GM23338 (cell line): ENCODE results near the gene CCNB3. TPM values are rescaled to one million over a fixed set of nuclear protein-coding genes. Genes with fewer than 3 reads are reported as not detected.

ENCODE experiments used
- ATAC-seq: fragments of 200-7000 bp; cut with Tn5 transposase; 3 replicates; pipeline ENCODE4 v1.9.1; 2020
- DNase-seq: peaks from one replicate; pipeline ENCODE4 v3.0.0-alpha.2; 2015; ENCODE audit warnings: low spot score
- H2AFZ ChIP-seq: fragments of 200-600 bp; sonication (generic); 2 replicates; pipeline ENCODE4 v1.8.0; 2016; ENCODE audit warnings: antibody characterized with exemption, mild to moderate bottlenecking, moderate library complexity
- H3F3A ChIP-seq: fragments of 200-600 bp; sonication (generic); replicated peaks from 2 replicates; pipeline ENCODE4 v1.8.0; 2017; ENCODE audit warnings: antibody characterized with exemption, mixed run types, low read depth
- H3K27ac ChIP-seq: fragments of 200-600 bp; sonication (generic); 2 replicates; pipeline ENCODE4 v1.6.1; 2016; ENCODE audit warnings: low read depth
- H3K27me3 ChIP-seq: fragments of 200-600 bp; sonication (generic); 2 replicates; pipeline ENCODE4 v1.8.0; 2016; ENCODE audit warnings: mild to moderate bottlenecking, mixed run types, moderate library complexity; ENCODE audit not compliant: insufficient read depth
- H3K36me3 ChIP-seq: fragments of 200-600 bp; sonication (generic); 2 replicates; pipeline ENCODE4 v1.8.0; 2016; ENCODE audit warnings: mild to moderate bottlenecking; ENCODE audit not compliant: insufficient read depth
- H3K4me1 ChIP-seq: fragments of 200-600 bp; sonication (generic); 2 replicates; pipeline ENCODE4 v1.8.0; 2016; ENCODE audit warnings: mild to moderate bottlenecking, moderate library complexity; ENCODE audit not compliant: insufficient read depth
- H3K4me2 ChIP-seq: fragments of 200-600 bp; sonication (generic); 2 replicates; pipeline ENCODE4 v1.7.1; 2017; ENCODE audit warnings: mixed run types
- H3K4me3 ChIP-seq: fragments of 200-600 bp; sonication (generic); 2 replicates; pipeline ENCODE4 v1.6.1; 2016; ENCODE audit warnings: mixed run types
- H3K79me2 ChIP-seq: fragments of 200-600 bp; sonication (generic); replicated peaks from 2 replicates; pipeline ENCODE4 v1.8.0; 2017; ENCODE audit warnings: mild to moderate bottlenecking; ENCODE audit not compliant: insufficient read depth
- H3K9me2 ChIP-seq: fragments of 200-600 bp; sonication (generic); 2 replicates; pipeline ENCODE4 v1.8.0; 2017; ENCODE audit not compliant: insufficient read depth
- H4K20me1 ChIP-seq: fragments of 200-600 bp; sonication (generic); replicated peaks from 2 replicates; pipeline ENCODE4 v1.8.0; 2017; ENCODE audit warnings: mild to moderate bottlenecking; ENCODE audit not compliant: insufficient read depth
- H3K27ac Mint-ChIP-seq: 2 replicates; pipeline ENCODE4 v1.8.0; 2020; ENCODE audit warnings: inconsistent platforms, mild to moderate bottlenecking, moderate library complexity, mixed read lengths
- H3K27me3 Mint-ChIP-seq: 3 replicates; pipeline ENCODE4 v1.8.0; 2022; ENCODE audit warnings: low read depth, mild to moderate bottlenecking, moderate library complexity, mixed read lengths, inconsistent platforms; ENCODE audit not compliant: insufficient read depth, poor library complexity
- H3K36me3 Mint-ChIP-seq: 3 replicates; pipeline ENCODE4 v1.8.0; 2021; ENCODE audit warnings: low read depth, mild to moderate bottlenecking, inconsistent platforms, moderate library complexity, mixed read lengths
- H3K4me1 Mint-ChIP-seq: 3 replicates; pipeline ENCODE4 v1.8.0; 2020; ENCODE audit warnings: mild to moderate bottlenecking, inconsistent platforms, mixed read lengths
- H3K4me3 Mint-ChIP-seq: 3 replicates; pipeline ENCODE4 v1.8.0; 2021; ENCODE audit warnings: moderate library complexity, mild to moderate bottlenecking, inconsistent platforms, mixed read lengths
- H3K9me3 Mint-ChIP-seq: 3 replicates; pipeline ENCODE4 v1.8.0; 2020; ENCODE audit warnings: moderate library complexity, mild to moderate bottlenecking, inconsistent platforms, mixed read lengths
- CREB1 ChIP-seq: fragments of 250-450 bp; sonication (Bioruptor Pico); IDR thresholded peaks from 2 replicates; pipeline ENCODE4 v1.5.0; 2020; ENCODE audit warnings: low read depth, mild to moderate bottlenecking, moderate library complexity
- ETS1 ChIP-seq: IDR thresholded peaks from 2 replicates; pipeline ENCODE4 v1.6.1; 2016; ENCODE audit warnings: antibody characterized with exemption
- EZH2 ChIP-seq: fragments of 200-600 bp; sonication (generic); IDR thresholded peaks from one replicate; pipeline ENCODE4 v1.8.0; 2017; ENCODE audit warnings: antibody characterized with exemption, mild to moderate bottlenecking, low read depth; ENCODE audit not compliant: unreplicated experiment
- NANOG ChIP-seq: IDR thresholded peaks from 2 replicates; pipeline ENCODE4 v1.6.1; 2016; ENCODE audit warnings: antibody characterized with exemption, borderline replicate concordance
- POLR2AphosphoS5 ChIP-seq: IDR thresholded peaks from 2 replicates; pipeline ENCODE4 v1.6.1; 2016; ENCODE audit warnings: antibody characterized with exemption, low read depth
- REST ChIP-seq: IDR thresholded peaks from one replicate; pipeline ENCODE4 v1.6.1; 2018; ENCODE audit warnings: antibody characterized with exemption; ENCODE audit not compliant: unreplicated experiment
- ZNF114 ChIP-seq: fragments of 250-450 bp; sonication (Bioruptor Pico); IDR thresholded peaks from 2 replicates; pipeline ENCODE4 v1.5.0; 2020; ENCODE audit warnings: mild to moderate bottlenecking, moderate library complexity
- ZNF331 ChIP-seq: fragments of 250-450 bp; sonication (Bioruptor Pico); IDR thresholded peaks from 2 replicates; pipeline ENCODE4 v1.5.0; 2020; ENCODE audit warnings: low read depth, mild to moderate bottlenecking, moderate library complexity
- ZNF462 ChIP-seq: fragments of 250-450 bp; sonication (Bioruptor Pico); IDR thresholded peaks from 2 replicates; pipeline ENCODE4 v1.5.0; 2020; ENCODE audit warnings: mild to moderate bottlenecking, moderate library complexity
- polyA plus RNA-seq: library from polyadenylated mRNA; unstranded; fragments of >200 nt; fragmentation: Nextera tagmentation; extraction: Ambion mirVana; gene quantifications from 2 replicates; pipeline ENCODE4 v1.2.1, GENCODE V29; 2016
- total RNA-seq: library from RNA; depleted of rRNA; stranded (reverse); fragments of >200 nt; shearing (Covaris generic); gene quantifications from 2 replicates; pipeline ENCODE4 v1.2.3, GENCODE V29; 2014

The CCNB3 gene
- total and polyA plus RNA-seq, 2 experiments from 2014 or later: 0.13 to 1.2 TPM

- Mint-ChIP-seq H3K9me3 (no peaks in the 10 kb centered on the region), H3K36me3 (no peaks in the 10 kb centered on the region), H3K4me3 (no peak overlapping the region), H3K27ac (no peak overlapping the region), H3K4me1 (peaks cover 8% of the 10 kb centered on the region; the same call in 2 of the 3 replicates), H3K27me3 (no peaks in the 10 kb centered on the region)
- no peak for ATAC-seq
- H4K20me1 ChIP-seq: no peaks in the 10 kb centered on the region
- no peak overlapping the region for H3K4me2 ChIP-seq
- no peak for TF ChIP-seq EZH2
- TF ChIP-seq CREB1 (CRISPR knock-in tag): no peak
- no peak for TF ChIP-seq ZNF331
- no peak for TF ChIP-seq ZNF462 (CRISPR knock-in tag)
- DNase-seq: peak; percentile 38
- no peak overlapping the region for H3K27ac ChIP-seq
- no peaks in the 10 kb centered on the region for H3K36me3 ChIP-seq
- H3K4me3 ChIP-seq: no peak overlapping the region
- H3K9me2 ChIP-seq: no peaks in the 10 kb centered on the region
- no peaks in the 10 kb centered on the region for H3K4me1 ChIP-seq
- no peaks in the 10 kb centered on the region for H3K79me2 ChIP-seq
- no peaks in the 10 kb centered on the region for H3K27me3 ChIP-seq
- H2AFZ ChIP-seq: peak overlapping the region; percentile 52; the same call in 1 of the 2 replicates
- H3F3A ChIP-seq: no peaks in the 10 kb centered on the region
Observed at GRCh38 chrX:50180073-50180940, 24.3 kb upstream of the CCNB3 start.

- H3K27me3 ChIP-seq: no peaks in the 10 kb centered on the region
- H3F3A ChIP-seq: no peaks in the 10 kb centered on the region
- no peaks in the 10 kb centered on the region for H3K9me2 ChIP-seq
- peaks cover 14% of the 10 kb centered on the region for H3K4me1 ChIP-seq
- Mint-ChIP-seq H3K27me3 (no peaks in the 10 kb centered on the region), H3K4me1 (peaks cover 17% of the 10 kb centered on the region; the same call in 2 of the 3 replicates), H3K9me3 (no peaks in the 10 kb centered on the region), H3K27ac (no peak overlapping the region), H3K36me3 (no peaks in the 10 kb centered on the region), H3K4me3 (no peak overlapping the region)
- no peak overlapping the region for H2AFZ ChIP-seq
- H3K36me3 ChIP-seq: no peaks in the 10 kb centered on the region
- no peak overlapping the region for H3K27ac ChIP-seq
- H3K4me2 ChIP-seq: no peak overlapping the region
- H3K79me2 ChIP-seq: no peaks in the 10 kb centered on the region
- no peaks in the 10 kb centered on the region for H4K20me1 ChIP-seq
- no peak overlapping the region for H3K4me3 ChIP-seq
- DNase-seq (no peak), ATAC-seq (no peak)
- TF ChIP-seq ETS1 (no peak), ZNF114 (CRISPR knock-in tag) (no peak), ZNF331 (no peak), NANOG (no peak), POLR2AphosphoS5 (no peak), EZH2 (no peak), REST (no peak)
Observed at GRCh38 chrX:50183891-50184290, 20.7 kb upstream of the CCNB3 start.
